Body of pancreas (tissue), 4 donors: Measurements from ENCODE around the gene NGFR. TPM values are rescaled to one million over a fixed set of nuclear protein-coding genes. Genes with fewer than 3 reads are reported as not detected.

Experiments used
- ATAC-seq: fragments of 150-250 bp; one replicate; pipeline ENCODE4 v1.9.1; 2016
- DNase-seq, 4 donors: peaks; one replicate each; pipeline ENCODE4 v3.0.0-alpha.2; 2019
- H3K27ac ChIP-seq, 4 donors: fragments of 200-600 bp; sonication (generic); 1 replicate in 3 of 4; 2 replicates in 1 of 4; pipeline versions ENCODE4 v1.5.1 to v1.6.1; 2016 to 2019; ENCODE audit warnings: mild to moderate bottlenecking in 1 of 4, mixed read lengths in 1 of 4, moderate library complexity in 1 of 4
- H3K27me3 ChIP-seq, 2 donors: fragments of 200-600 bp; sonication (generic); one replicate each; pipeline ENCODE4 v1.6.0; 2016; ENCODE audit warnings: mild to moderate bottlenecking in 1 of 2
- H3K36me3 ChIP-seq, 2 donors: fragments of 200-600 bp; sonication (generic); replicated peaks in 1 of 2; 2 replicates each; pipeline ENCODE4 v1.5.1; 2016; ENCODE audit warnings: low read depth in 2 of 2; ENCODE audit not compliant: insufficient read depth in 1 of 2
- H3K4me1 ChIP-seq: fragments of 200-600 bp; sonication (generic); one replicate; pipeline ENCODE4 v1.6.0; 2016
- H3K4me3 ChIP-seq, 2 donors: fragments of 200-600 bp; sonication (generic); 1 replicate in 1 of 2; 2 replicates in 1 of 2; pipeline ENCODE4 v1.5.1; 2016 to 2019
- H3K9me3 ChIP-seq, 3 donors: fragments of 200-600 bp; sonication (generic); 1 replicate in 2 of 3; 2 replicates in 1 of 3; pipeline ENCODE4 v1.5.1; 2016
- POLR2A ChIP-seq, 3 donors: fragments of 450-650 bp; IDR thresholded peaks; one replicate each; pipeline ENCODE4 v1.6.1; 2016; ENCODE audit warnings: antibody characterized with exemption in 3 of 3, mild to moderate bottlenecking in 2 of 3
- WGBS, 2 donors: methylation state at CpG; one replicate each; pipeline ENCODE4 v1.1.5; 2017; 5-methylcytosine and 5-hydroxymethylcytosine counted together
- intact Hi-C: fragments of 100-400 bp; cut with DNase I; formaldehyde crosslinking; loops from one replicate; pipeline ENCODE4 v1.15.1; 2023
- total RNA-seq, 2 donors: library from RNA; depleted of rRNA; stranded (reverse); fragments of >200 nt; gene quantifications; one replicate each; pipeline ENCODE4 v1.1.0, GENCODE V29; 2016
- TF ChIP-seq, protein P1 (sequence below), 7 experiments: fragments of 450-650 bp in 4 of 7; fragments of 200-600 bp in 3 of 7; sonication (generic) in 3 of 7; IDR thresholded peaks; one replicate each; pipeline ENCODE4 v1.5.1; 2016 to 2019; ENCODE audit warnings: antibody characterized with exemption in 7 of 7

NGFR gene
- total RNA-seq, 2 donors from 2014 or later: 10.1 to 27.7 TPM

DNA sequence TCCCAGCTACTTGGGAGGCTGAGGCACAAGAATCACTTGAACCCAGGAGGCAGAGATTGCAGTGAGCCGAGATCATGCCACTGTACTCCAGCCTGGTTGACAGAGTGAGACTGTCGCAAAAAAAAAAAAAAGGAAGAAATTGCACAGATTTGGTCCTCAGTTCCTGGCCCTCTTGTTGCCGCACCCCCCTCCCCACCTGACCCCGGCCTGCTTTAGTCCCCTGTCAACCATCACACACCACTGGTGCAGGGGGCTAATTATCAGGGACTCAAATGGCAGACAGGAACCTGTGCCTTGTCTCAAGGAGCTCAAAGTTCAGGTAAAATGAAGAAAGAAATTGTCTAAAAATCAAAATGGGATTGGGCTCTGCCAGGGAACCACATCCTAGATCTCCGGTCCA is 28.1 kb downstream of the NGFR start:
- intact Hi-C loops: no loop called here

GRCh38 chr17:49523706-49524472 is 28.8 kb downstream of the NGFR start:
- no peak for ATAC-seq

More for the DNA sequence above, 28.1 kb downstream of the NGFR start:
- 91% methylated on average over 5 of the region's 5 CpGs for WGBS, 2 donors
- no peak overlapping the region for H3K27ac ChIP-seq
- ATAC-seq: no peak
- no peaks in the 10 kb centered on the region for H3K4me1 ChIP-seq
- TF ChIP-seq, protein P1, sequence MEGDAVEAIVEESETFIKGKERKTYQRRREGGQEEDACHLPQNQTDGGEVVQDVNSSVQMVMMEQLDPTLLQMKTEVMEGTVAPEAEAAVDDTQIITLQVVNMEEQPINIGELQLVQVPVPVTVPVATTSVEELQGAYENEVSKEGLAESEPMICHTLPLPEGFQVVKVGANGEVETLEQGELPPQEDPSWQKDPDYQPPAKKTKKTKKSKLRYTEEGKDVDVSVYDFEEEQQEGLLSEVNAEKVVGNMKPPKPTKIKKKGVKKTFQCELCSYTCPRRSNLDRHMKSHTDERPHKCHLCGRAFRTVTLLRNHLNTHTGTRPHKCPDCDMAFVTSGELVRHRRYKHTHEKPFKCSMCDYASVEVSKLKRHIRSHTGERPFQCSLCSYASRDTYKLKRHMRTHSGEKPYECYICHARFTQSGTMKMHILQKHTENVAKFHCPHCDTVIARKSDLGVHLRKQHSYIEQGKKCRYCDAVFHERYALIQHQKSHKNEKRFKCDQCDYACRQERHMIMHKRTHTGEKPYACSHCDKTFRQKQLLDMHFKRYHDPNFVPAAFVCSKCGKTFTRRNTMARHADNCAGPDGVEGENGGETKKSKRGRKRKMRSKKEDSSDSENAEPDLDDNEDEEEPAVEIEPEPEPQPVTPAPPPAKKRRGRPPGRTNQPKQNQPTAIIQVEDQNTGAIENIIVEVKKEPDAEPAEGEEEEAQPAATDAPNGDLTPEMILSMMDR (IDR thresholded peaks at IDR 0.05): no peak
- no peak for TF ChIP-seq POLR2A (IDR thresholded peaks at IDR 0.05)
- H3K4me3 ChIP-seq: no peak overlapping the region
- H3K27me3 ChIP-seq: no peaks in the 10 kb centered on the region
- H3K9me3 ChIP-seq: no peaks in the 10 kb centered on the region
- H3K36me3 ChIP-seq: no peaks in the 10 kb centered on the region
- no peak for DNase-seq

GRCh38 chr17:49524473-49525359 is 29.6 kb downstream of the NGFR start:
- Histone ChIP-seq H3K4me3 (no peak overlapping the region), H3K9me3 (no peaks in the 10 kb centered on the region), H3K27me3 (no peaks in the 10 kb centered on the region), H3K4me1 (no peaks in the 10 kb centered on the region), H3K36me3 (no peaks in the 10 kb centered on the region), H3K27ac (no peak overlapping the region)
- DNase-seq (no peak), ATAC-seq (no peak)
- TF ChIP-seq, protein P1 (IDR thresholded peaks at IDR 0.05): no peak
- no peak for TF ChIP-seq POLR2A (IDR thresholded peaks at IDR 0.05)
- WGBS, 2 donors: 76 to 91% methylated on average over 8 to 17 of the region's 17 CpGs
- intact Hi-C loops: no loop called here

More at GRCh38 chr17:49523706-49524472, 28.8 kb downstream of the NGFR start:
- Histone ChIP-seq H3K36me3 (no peaks in the 10 kb centered on the region), H3K27me3 (no peaks in the 10 kb centered on the region), H3K27ac (no peak overlapping the region), H3K9me3 (no peaks in the 10 kb centered on the region), H3K4me1 (no peaks in the 10 kb centered on the region), H3K4me3 (no peak overlapping the region)
- peak in 3 of 4 donors; percentile 26 to 64 (median 31) for DNase-seq
- WGBS, 2 donors: 67 to 78% methylated on average over 3 to 10 of the region's 11 CpGs
- no peak for TF ChIP-seq POLR2A (IDR thresholded peaks at IDR 0.05)
- TF ChIP-seq, protein P1 (IDR thresholded peaks at IDR 0.05): no peak
- intact Hi-C loops: no loop called here

- ATAC-seq: peak; percentile 33
- Histone ChIP-seq H3K4me1 (no peaks in the 10 kb centered on the region), H3K27me3 (no peaks in the 10 kb centered on the region), H3K36me3 (no peaks in the 10 kb centered on the region), H3K4me3 (no peak overlapping the region), H3K9me3 (no peaks in the 10 kb centered on the region), H3K27ac (no peak overlapping the region)
- intact Hi-C loops: no loop called here
- TF ChIP-seq POLR2A (IDR thresholded peaks at IDR 0.05): no peak
- TF ChIP-seq, protein P1 (IDR thresholded peaks at IDR 0.05): no peak
- peak in 1 of 4 donors; percentile 33 for DNase-seq
- WGBS, 2 donors: 72 to 77% methylated on average over 24 of the region's 24 CpGs
Measured at GRCh38 chr17:49525831-49526741, 31.0 kb downstream of the NGFR start.
